Epithelial cell of proximal tubule (primary cell): Measurements from ENCODE around the gene ZFP36. TPM values are rescaled to one million over a fixed set of nuclear protein-coding genes. Genes with fewer than 3 reads are reported as not detected.

Source experiments
- DNase-seq: peaks from one replicate; pipeline ENCODE4 v3.0.0-alpha.2; 2011; ENCODE audit warnings: low read depth
- H3K4me3 ChIP-seq: 2 replicates; pipeline ENCODE4 v1.5.1; 2011; ENCODE audit warnings: low read depth, mild to moderate bottlenecking, low read length
- total RNA-seq: library from RNA; depleted of rRNA; stranded (reverse); fragments of >200 nt; gene quantifications from 2 replicates; pipeline ENCODE4 v1.2.3, GENCODE V29; 2015
- TF ChIP-seq, protein P1 (sequence below): conservative IDR thresholded peaks from 2 replicates; pipeline ENCODE4 v1.5.1; 2012; ENCODE audit warnings: low read depth, mild to moderate bottlenecking, low read length

ZFP36 gene
- 9.7 and 10.0 TPM in 2 replicates for total RNA-seq

DNA sequence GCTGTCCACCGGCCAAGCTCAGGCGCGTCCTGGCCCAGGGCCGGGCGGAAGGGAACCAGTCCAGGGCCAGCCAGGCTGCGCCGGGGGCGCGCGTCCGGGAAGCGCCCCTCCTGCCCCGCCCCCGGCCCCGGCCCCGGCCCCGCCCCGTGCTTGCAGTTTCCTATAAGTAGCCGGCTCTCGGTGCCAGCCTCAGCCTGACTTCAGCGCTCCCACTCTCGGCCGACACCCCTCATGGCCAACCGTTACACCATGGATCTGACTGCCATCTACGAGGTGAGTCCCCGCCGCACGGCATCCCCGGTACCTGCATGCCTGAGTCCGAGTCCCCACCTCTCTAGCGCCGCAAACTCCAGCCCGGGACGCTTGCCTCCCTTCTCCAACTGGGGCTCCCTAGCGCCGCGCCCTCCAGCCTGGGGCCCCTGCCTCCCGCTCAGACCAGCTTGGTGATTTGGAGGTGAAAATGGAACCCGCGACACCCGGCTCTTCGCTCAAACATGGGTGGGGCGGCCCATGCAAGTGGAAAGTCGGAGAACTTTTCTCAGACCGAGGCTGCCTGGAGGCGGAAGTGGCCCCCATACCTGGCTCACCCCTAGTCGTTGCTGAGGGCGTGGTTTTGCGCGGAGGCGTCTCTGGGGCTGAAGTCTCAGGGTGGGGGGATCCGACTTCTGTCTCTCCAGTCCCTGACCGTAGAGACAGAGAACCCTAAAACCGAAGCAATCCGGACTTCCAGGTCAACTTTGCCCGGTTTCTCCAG lies at the start of gene ZFP36:
TSS of gene ZFP36 (plus strand) at position 192 of the 754 bp plus-strand sequence. CDS start at position 250, 58 bp downstream.
- TF ChIP-seq, protein P1, sequence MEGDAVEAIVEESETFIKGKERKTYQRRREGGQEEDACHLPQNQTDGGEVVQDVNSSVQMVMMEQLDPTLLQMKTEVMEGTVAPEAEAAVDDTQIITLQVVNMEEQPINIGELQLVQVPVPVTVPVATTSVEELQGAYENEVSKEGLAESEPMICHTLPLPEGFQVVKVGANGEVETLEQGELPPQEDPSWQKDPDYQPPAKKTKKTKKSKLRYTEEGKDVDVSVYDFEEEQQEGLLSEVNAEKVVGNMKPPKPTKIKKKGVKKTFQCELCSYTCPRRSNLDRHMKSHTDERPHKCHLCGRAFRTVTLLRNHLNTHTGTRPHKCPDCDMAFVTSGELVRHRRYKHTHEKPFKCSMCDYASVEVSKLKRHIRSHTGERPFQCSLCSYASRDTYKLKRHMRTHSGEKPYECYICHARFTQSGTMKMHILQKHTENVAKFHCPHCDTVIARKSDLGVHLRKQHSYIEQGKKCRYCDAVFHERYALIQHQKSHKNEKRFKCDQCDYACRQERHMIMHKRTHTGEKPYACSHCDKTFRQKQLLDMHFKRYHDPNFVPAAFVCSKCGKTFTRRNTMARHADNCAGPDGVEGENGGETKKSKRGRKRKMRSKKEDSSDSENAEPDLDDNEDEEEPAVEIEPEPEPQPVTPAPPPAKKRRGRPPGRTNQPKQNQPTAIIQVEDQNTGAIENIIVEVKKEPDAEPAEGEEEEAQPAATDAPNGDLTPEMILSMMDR, result no peak
- peak within 1 kb of the TSS; percentile 80 for H3K4me3 ChIP-seq
- no peak for DNase-seq

DNA sequence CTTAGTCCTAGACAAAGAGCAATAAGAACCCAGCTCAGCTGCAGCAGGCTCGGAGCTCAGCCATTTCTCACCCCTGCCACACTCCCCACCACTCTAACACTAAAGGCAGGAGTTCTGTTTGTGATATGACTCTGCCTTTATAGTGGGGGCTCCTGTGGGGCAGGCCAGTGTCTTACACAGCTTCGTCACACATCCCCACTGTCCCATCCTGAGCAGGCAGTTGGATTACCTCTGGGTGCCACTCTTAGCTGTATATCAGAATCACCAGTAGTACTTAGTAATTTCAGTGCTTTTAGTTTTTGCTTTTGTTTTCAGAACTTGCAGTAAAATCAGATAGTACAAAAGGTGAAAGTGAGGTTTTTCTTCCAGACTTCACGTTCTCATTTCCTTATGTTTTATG lies 47.6 kb upstream of the ZFP36 start:
- DNase-seq, result no peak
- TF ChIP-seq, protein P1, result no peak
- H3K4me3 ChIP-seq, result no peak overlapping the region

GRCh38 chr19:39360599-39360998 lies 46.0 kb upstream of the ZFP36 start:
- TF ChIP-seq, protein P1, result no peak
- no peak for DNase-seq

GRCh38 chr19:39362682-39363657 lies 43.7 kb upstream of the ZFP36 start:
- H3K4me3 ChIP-seq, result no peak overlapping the region
- DNase-seq, result peak; percentile 31
- TF ChIP-seq, protein P1, result no peak

More at GRCh38 chr19:39360599-39360998, 46.0 kb upstream of the ZFP36 start:
- H3K4me3 ChIP-seq, result no peak overlapping the region

DNA sequence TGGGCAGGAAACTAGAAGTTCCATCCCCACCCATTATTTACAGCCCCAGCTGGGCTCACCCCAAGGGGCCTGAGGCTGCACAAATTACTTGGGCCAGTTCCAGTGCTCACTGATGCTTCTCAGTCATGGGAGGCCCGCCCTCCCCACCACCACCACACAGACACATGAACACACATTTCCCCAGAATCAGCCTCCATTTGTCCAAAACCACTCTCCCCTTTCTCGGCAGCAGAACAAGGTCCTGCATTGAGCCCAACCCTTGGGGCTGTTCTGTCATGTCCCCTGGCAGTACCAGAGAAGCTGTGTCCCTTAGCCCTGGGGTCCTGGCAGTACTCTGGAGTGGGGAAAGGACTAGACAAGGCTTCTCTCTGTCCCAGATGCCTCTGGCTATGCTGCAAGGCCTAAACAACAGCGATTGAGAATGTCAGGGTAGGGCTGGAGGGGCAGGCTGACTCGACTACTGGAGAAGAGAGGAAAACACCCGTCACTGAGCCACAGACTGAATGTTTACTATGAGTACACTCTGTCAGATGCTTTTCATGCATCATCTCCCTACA lies 42.7 kb upstream of the ZFP36 start:
- no peak overlapping the region for H3K4me3 ChIP-seq
- TF ChIP-seq, protein P1, result no peak
- no peak for DNase-seq

DNA sequence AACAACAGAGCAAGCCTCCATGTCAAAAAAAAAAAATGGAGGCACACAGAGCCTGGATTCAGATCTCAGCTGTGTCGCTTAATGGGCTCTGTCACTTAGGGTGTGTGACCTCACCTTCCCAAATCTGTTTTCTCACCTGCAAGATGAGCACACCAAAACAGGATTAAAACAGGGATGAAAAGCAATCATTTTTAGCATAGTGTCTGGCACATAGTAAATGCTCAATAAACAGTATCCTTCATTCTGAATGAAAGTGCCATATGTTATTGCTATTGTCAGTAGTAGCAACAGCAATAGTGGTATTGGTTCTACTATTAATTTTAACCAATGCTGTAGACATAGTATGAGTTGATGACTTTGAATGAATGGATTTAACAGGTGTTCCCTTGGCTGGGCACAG lies 41.1 kb upstream of the ZFP36 start:
- TF ChIP-seq, protein P1, result no peak
- H3K4me3 ChIP-seq, result no peak overlapping the region
- DNase-seq, result no peak
